Prostate gland (tissue), 2 donors: Measurements from ENCODE around the gene DYSF.

Experiments used
- POLR2A ChIP-seq: fragments of 450-650 bp; IDR thresholded peaks from one replicate; pipeline ENCODE4 v1.6.1; 2016; ENCODE audit warnings: antibody characterized with exemption, mild to moderate bottlenecking
- TF ChIP-seq, protein P1 (sequence below), 4 experiments: fragments of 200-600 bp in 2 of 4; fragments of 450-650 bp in 2 of 4; sonication (generic) in 2 of 4; IDR thresholded peaks; 1 replicate in 3 of 4; 2 replicates in 1 of 4; pipeline ENCODE4 v1.5.1; 2016 to 2019; ENCODE audit warnings: antibody characterized with exemption in 4 of 4, mild to moderate bottlenecking in 2 of 4, moderate library complexity in 2 of 4

DNA sequence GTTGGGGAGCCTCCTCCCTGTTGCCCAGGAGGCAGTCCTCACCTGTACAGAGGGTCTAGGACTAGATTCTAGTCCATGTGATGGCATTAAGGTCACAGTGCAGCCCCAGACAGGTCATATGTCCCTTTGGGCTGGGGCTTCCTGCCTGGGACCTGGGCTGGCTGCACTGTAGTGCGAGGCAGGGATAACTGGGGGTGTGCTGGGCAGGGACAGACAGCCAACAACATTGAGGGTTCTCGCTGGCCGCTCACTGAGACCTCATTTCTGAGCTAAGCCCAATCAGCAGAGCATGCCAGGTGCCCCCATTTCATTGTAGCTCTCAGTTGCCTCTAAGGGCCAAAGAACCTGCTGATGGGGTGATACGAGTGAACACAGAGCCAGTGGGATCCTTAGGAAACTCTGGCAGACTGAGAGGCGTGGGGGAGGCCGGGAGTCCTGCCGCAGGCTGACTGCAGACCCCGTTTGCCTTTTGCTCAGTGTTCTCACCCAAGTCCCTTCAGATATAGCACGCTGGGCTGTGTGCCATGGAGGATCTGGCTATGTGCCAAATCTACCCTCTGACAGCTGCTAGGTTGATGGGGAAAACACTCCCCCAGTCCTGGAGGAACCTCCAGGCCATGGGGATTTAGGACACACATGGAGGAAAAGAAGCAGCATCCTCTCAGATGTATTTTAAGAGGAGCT, 51.9 kb downstream of the DYSF start:
- TF ChIP-seq, protein P1, sequence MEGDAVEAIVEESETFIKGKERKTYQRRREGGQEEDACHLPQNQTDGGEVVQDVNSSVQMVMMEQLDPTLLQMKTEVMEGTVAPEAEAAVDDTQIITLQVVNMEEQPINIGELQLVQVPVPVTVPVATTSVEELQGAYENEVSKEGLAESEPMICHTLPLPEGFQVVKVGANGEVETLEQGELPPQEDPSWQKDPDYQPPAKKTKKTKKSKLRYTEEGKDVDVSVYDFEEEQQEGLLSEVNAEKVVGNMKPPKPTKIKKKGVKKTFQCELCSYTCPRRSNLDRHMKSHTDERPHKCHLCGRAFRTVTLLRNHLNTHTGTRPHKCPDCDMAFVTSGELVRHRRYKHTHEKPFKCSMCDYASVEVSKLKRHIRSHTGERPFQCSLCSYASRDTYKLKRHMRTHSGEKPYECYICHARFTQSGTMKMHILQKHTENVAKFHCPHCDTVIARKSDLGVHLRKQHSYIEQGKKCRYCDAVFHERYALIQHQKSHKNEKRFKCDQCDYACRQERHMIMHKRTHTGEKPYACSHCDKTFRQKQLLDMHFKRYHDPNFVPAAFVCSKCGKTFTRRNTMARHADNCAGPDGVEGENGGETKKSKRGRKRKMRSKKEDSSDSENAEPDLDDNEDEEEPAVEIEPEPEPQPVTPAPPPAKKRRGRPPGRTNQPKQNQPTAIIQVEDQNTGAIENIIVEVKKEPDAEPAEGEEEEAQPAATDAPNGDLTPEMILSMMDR (IDR thresholded peaks at IDR 0.05): no peak
- no peak for TF ChIP-seq POLR2A
